ENCODE results near the gene PWWP2B.
"Not testable (repeated sequence)": the region's sequence is repeated elsewhere in the genome, so short reads cannot be mapped to it uniquely, and the experiment has no call there.

Gene PWWP2B

GRCh38 chr10:132382231-132382922, 14.6 kb upstream of the PWWP2B start:
- no peak for DNase-seq

GRCh38 chr10:132383101-132383500, 13.9 kb upstream of the PWWP2B start:
- DNase-seq, result no peak

DNA sequence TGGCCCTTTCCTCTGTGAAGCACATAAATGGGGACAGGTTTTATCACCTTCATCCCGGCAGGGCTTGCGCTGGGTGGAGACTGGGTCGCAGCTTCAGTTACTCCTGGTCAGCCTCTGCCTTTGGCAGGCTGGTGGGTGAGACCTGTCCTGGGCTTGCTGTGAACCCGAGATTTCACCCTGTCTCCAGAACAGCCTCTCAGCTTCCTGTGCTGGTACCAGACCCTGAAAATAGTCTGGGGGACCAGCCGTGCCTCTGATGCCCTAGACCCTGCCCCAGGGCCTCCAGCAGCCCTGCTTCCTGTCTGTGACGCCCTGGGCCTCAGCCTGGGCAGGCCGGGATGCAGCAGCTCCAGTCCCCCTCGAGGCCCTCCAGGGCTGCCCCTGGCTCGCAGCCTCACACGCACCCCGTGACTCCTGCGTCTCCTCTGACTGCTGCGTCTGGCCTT, 13.2 kb upstream of the PWWP2B start:
- no peak for DNase-seq

GRCh38 chr10:132384618-132385388, 12.2 kb upstream of the PWWP2B start:
- DNase-seq, result no peak

GRCh38 chr10:132385389-132385667, 11.7 kb upstream of the PWWP2B start:
- no peak for DNase-seq

DNA sequence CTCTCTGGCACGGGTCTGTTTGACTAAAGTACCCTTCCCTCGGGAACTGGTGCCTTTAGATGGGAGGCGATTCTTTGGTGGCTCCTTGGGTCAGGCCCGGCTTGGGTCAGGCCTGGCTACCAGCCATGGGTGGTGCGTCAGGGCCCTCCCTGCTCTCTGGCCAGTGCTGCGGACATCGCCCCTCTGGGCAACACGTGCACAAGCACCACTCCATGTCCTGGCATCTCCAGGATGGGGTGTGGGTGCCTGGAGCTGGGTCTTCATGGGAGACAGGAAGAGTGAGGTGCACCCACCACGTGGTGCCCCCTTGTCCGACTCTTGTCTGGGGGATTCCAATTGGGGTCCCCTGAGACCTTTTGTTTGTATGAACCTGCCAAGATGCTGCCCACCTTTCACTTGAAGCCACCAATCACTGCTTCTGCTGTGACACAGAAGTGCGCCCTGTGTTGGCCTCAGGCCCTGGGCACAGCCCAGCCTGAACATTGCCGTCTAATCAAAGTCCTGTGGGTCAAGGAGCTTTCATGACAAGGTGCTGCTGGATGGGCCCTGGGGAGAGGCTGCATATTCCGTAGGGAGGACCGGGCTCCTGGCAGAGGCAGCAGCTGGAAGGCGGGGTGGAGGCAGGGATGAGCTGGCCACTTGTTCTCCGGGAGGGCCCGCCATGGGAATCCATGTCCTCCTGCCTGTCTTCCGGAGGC, 11.1 kb upstream of the PWWP2B start:
- no peak for DNase-seq

GRCh38 chr10:132386419-132386831, 10.6 kb upstream of the PWWP2B start:
- no peak for DNase-seq

DNA sequence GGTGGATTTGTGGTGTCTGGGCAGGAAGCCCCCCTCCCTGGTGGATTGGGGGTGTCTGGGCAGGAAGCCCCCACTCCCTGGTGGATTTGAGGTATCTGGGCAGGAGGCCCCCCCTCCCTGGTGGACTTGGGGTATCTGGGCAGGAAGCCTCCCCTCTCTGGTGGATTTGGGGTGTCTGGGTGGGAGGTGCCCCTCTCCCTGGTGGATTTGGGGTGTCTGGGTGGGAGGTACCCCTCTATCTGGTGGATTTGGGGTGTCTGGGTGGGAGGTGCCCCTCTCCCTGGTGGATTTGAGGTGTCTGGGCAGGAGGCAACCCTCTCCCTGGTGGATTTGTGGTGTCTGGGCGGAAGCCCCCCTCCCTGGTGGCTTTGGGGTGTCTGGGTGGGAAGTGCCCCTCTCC, 10.1 kb upstream of the PWWP2B start:
- not testable (repeated sequence) for DNase-seq

DNA sequence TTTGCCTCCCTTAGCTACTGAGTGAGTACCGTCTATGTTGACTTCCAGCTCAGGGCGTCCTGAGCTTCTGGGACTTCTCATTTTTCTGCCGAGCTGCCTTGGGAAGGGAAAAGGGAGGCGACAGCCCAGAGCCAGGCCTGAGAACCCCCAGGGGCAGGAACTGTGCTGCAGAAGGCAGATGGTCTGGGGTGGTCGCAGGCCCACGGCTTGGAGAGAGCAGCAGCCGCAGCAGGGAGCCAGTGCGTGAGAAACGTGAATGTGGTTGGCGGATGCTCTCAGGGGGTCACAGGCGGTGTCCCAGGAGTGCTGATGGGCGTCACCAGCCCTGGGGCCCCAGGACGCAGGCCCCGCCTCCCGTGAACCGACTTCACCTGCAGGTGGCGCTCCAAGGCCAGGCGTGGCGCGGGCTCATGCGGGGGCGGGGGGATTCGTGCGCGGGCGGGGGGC, 9.2 kb upstream of the PWWP2B start:
- DNase-seq, result peak; percentile 67

DNA sequence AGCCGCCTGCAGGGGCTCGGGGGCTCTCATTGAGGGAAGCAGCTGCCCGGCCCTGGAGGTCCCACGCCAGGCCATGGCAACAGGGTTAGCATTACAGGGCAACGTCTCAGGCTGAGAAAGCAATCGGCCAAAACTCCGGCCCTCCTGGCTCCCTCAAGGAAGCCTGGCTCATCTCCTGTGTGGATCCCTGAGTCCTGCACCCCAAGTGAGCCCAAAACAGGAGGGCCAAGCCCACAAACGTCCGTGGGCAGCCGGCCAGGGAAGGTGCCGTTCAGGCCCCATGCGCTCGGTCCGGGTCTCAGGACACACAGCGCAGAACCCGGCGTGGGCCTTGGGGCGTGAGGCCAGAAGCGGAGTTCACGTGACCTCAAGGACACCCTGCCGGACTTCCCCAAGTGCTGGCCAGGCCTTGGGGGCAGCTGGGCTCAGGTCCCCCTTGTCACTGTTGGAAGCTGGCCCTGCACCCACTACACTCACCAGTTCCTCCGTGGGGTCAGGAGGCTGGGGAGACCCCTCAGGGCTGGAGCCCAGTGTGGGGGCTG, 8.0 kb upstream of the PWWP2B start:
- DNase-seq, result no peak

GRCh38 chr10:132389433-132390169, 7.4 kb upstream of the PWWP2B start:
- DNase-seq, result no peak

GRCh38 chr10:132390170-132390920, 6.7 kb upstream of the PWWP2B start:
- DNase-seq, result no peak

- DNase-seq, result no peak
These were observed 5.9 kb upstream of the PWWP2B start for GRCh38 chr10:132390921-132391675.

DNA sequence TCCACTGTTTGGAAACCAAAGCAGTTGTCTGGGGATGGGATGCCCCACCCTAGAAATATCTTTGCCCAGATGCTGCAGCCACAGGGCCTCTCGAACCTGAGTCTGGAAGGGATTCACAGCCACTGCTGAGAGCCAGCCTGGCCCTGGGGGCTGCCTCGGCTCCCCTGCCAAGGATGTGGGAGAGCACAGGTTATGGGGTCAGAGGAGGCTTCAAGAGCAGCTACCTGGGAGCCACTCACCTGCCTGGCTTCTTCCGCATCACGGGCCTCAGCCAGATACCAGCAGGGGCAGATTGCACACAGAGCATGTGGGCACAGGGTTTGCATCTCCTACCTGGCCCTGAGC, 5.4 kb upstream of the PWWP2B start:
- no peak for DNase-seq

DNA sequence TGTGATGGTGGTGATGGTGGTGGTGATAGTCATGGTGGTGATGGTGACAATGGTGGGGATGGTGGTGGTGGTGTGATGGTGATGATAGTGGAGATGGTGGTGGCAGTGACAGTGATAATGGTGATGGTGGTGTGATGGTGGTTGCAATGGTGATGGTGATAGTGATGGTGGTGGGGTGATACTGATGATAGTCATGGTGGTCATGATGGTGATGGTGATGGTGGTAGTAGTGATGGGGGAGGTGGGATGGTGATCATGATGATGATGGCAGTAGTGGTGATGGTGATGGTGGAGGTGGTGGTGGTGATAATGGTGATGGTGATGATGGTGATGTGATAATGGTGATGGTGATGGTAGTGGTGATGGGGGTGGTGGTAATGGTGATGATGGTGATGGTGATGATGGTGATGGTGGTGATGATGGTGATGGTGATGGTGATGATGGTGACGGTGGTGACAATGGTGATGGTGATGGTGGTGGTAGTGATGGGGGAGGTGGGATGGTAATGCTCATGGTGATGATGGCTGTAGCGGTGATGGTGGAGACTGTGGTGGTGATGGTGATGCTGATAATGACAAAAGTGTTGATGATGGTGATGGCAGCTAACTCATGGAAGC, 4.7 kb upstream of the PWWP2B start:
- DNase-seq, result no peak

DNA sequence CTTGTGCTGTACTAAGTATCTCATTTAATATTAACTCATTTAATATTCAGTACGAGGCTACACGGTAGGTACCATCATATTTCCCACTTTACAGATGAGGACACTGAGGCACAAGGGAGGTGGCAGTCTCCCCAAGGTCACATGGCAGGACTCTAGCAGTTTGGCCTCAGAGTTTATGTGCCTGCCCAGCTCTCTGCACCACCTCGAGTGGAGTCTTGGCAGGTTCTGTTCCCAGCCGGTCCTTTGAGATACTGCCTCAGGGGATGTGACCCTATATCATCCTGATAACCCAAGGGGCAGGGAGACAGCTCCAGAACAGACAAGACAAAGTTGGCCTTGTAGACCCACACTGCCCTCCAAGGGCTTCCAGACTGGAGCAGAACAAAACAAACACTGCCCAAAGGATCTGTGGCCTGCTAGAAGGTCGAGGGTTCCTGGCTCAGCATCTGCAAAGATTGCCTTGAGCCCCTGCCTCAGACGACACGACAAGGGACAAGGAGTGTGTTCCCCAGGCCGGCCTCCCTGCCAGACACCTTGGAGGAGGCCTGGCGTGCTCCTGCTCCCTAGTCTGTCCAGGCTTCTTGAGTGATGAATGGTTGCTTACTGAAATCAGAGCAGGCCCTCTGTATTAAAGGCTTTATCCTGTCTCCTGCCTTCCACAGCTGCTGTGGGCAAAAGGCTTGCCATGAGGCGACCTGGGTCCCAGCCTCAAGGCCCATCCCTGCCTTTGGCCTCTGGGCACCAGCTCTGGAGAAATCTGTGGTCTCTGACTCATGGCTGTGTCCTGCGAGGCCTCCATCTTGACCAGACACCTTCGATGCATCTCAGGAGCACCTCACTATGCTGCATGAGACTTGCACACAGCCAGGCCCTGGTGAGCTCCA, 3.9 kb upstream of the PWWP2B start:
- no peak for DNase-seq

DNA sequence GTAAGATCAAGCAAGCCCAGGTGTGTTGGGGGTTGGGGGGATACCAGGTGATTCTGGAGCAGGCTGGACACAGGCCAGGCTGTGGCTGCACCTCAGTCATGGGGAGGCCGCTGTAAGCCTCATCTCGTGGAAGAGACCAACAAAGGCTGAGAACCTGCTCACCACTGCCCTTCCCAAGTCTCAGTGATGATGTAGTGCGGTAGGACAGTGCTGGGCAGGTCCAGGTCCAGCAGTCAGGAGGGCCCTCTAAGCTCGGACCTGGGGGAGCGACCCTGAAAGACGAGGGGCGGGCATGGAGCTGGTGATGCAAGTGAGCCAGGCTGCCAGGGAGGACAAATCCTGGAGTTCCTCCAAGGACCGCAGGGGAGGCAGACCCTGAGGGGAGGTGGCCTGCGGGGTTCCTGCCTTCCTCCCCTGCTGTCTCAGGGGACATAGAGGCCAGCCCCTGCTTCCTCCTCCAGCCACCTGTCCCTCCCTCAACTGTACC, 3.3 kb upstream of the PWWP2B start:
- DNase-seq, result no peak

GRCh38 chr10:132394201-132394811, 2.7 kb upstream of the PWWP2B start:
- no peak for DNase-seq

- no peak for DNase-seq
These were observed 1.9 kb upstream of the PWWP2B start for GRCh38 chr10:132394936-132395703.
